ENCODE measurements around the gene RSAD1. TPM values are rescaled to one million over a fixed set of nuclear protein-coding genes. Genes with fewer than 3 reads are reported as not detected.

RSAD1 gene
- total RNA-seq, 4 donors from 2014 or later, result 30.2 to 50.1 (median 34.7) TPM

GRCh38 chr17:50520483-50520882, 41.8 kb downstream of the RSAD1 start:
- TF ChIP-seq CTCF (IDR thresholded peaks at IDR 0.05) (no peak), POLR2A (IDR thresholded peaks at IDR 0.05) (no peak)
- no peaks in the 10 kb centered on the region for H3K9me3 ChIP-seq
- no peak overlapping the region for H3K27ac ChIP-seq
- intact Hi-C loops (cut with DNase I), result no loop called here
- H3K4me3 ChIP-seq (replicated peaks in 1 of 3), result no peak overlapping the region
- no peaks in the 10 kb centered on the region for H3K36me3 ChIP-seq
- peaks cover 12 to 13% of the 10 kb centered on the region in 2 donors for H3K4me1 ChIP-seq
- no peaks in the 10 kb centered on the region for H3K27me3 ChIP-seq
- DNase-seq, result no peak
- WGBS, 2 donors, result 85 to 86% methylated on average over 2 of the region's 2 CpGs

- no peaks in the 10 kb centered on the region for H3K27me3 ChIP-seq
- peaks cover 7 to 11% of the 10 kb centered on the region in 2 donors for H3K4me1 ChIP-seq
- H3K27ac ChIP-seq, result no peak overlapping the region
- no peaks in the 10 kb centered on the region for H3K9me3 ChIP-seq
- no peak overlapping the region for H3K4me3 ChIP-seq (replicated peaks in 1 of 3)
- WGBS, 2 donors, result 38 to 42% methylated on average over 1 to 2 of the region's 2 CpGs
- no peaks in the 10 kb centered on the region for H3K36me3 ChIP-seq
- DNase-seq, result peak in 1 of 2 donors; percentile 33
- no peak for TF ChIP-seq POLR2A (IDR thresholded peaks at IDR 0.05)
- no peak for TF ChIP-seq CTCF (IDR thresholded peaks at IDR 0.05)
- intact Hi-C loops (cut with DNase I), result no loop called here
Observed at GRCh38 chr17:50521514-50521913, 42.9 kb downstream of the RSAD1 start.

GRCh38 chr17:50522766-50523165, 44.1 kb downstream of the RSAD1 start:
- intact Hi-C loops (cut with DNase I), result no loop called here
- no peaks in the 10 kb centered on the region for H3K36me3 ChIP-seq
- no peak for TF ChIP-seq POLR2A (IDR thresholded peaks at IDR 0.05)
- H3K4me3 ChIP-seq (replicated peaks in 1 of 3), result no peak overlapping the region
- no peaks in the 10 kb centered on the region for H3K27me3 ChIP-seq
- H3K9me3 ChIP-seq, result no peaks in the 10 kb centered on the region
- H3K27ac ChIP-seq, result no peak overlapping the region
- peaks cover 14 to 19% of the 10 kb centered on the region in 2 donors for H3K4me1 ChIP-seq
- WGBS, 2 donors, result 88 to 90% methylated on average over 10 of the region's 10 CpGs
- no peak for DNase-seq

- H3K36me3 ChIP-seq, result no peaks in the 10 kb centered on the region
- no peaks in the 10 kb centered on the region for H3K27me3 ChIP-seq
- H3K4me1 ChIP-seq, result peaks cover 18 to 21% of the 10 kb centered on the region in 2 donors
- 67 to 88% methylated on average over 1 to 2 of the region's 2 CpGs for WGBS, 2 donors
- no peak overlapping the region for H3K27ac ChIP-seq
- DNase-seq, result no peak
- TF ChIP-seq CTCF (IDR thresholded peaks at IDR 0.05) (no peak), POLR2A (IDR thresholded peaks at IDR 0.05) (no peak)
- intact Hi-C loops (cut with DNase I), result no loop called here
- no peaks in the 10 kb centered on the region for H3K9me3 ChIP-seq
- H3K4me3 ChIP-seq (replicated peaks in 1 of 3), result no peak overlapping the region
Observed at GRCh38 chr17:50523208-50523607, 44.5 kb downstream of the RSAD1 start.

GRCh38 chr17:50524838-50525237, 46.2 kb downstream of the RSAD1 start:
- Histone ChIP-seq H3K27me3 (no peaks in the 10 kb centered on the region), H3K9me3 (no peaks in the 10 kb centered on the region), H3K27ac (no peak overlapping the region), H3K4me1 (peaks cover 11% of the 10 kb centered on the region in 2 donors), H3K4me3 (replicated peaks in 1 of 3) (no peak overlapping the region), H3K36me3 (no peaks in the 10 kb centered on the region)
- WGBS, 2 donors, result 92 to 100% methylated on average over 11 to 18 of the region's 18 CpGs
- TF ChIP-seq CTCF (IDR thresholded peaks at IDR 0.05), result no peak
- no peak for TF ChIP-seq POLR2A (IDR thresholded peaks at IDR 0.05)
- intact Hi-C loops (cut with DNase I), result no loop called here
- DNase-seq, result no peak

Data from thyroid gland (tissue), 4 donors.